HepG2 (cell line): ENCODE data around the gene CFAP100. TPM values are rescaled to one million over a fixed set of nuclear protein-coding genes. Genes with fewer than 3 reads are reported as not detected.

Source experiments
- CBX5 ChIP-seq: sonication (generic); formaldehyde crosslinking; IDR thresholded peaks from 2 replicates; pipeline ENCODE4 v1.4.0; 2020; ENCODE audit warnings: missing genetic modification reagents, borderline replicate concordance
- MLLT10 ChIP-seq: sonication (generic); formaldehyde crosslinking; IDR thresholded peaks from 2 replicates; pipeline ENCODE4 v1.4.0; 2020; ENCODE audit warnings: missing genetic modification reagents
- SKI ChIP-seq: fragments of 450-650 bp; IDR thresholded peaks from one replicate; pipeline ENCODE4 v1.6.1; 2018; ENCODE audit warnings: mild to moderate bottlenecking; ENCODE audit not compliant: partially characterized antibody
- SRSF9 ChIP-seq: fragments of 200-400 bp; formaldehyde crosslinking; IDR thresholded peaks from 2 replicates; pipeline ENCODE4 v1.6.1; 2018; ENCODE audit warnings: borderline replicate concordance, mild to moderate bottlenecking, low read depth, low read length; ENCODE audit not compliant: insufficient read depth, poor library complexity, severe bottlenecking
- TCF12 ChIP-seq, 2 experiments: fragments of 450-650 bp in 1 of 2; sonication (generic) in 1 of 2; formaldehyde crosslinking in 1 of 2; IDR thresholded peaks; 2 replicates each; pipeline versions ENCODE4 v1.6.1 to v1.8.0; 2017 to 2022; ENCODE audit warnings: antibody characterized with exemption in 1 of 2, mild to moderate bottlenecking in 1 of 2, missing genetic modification reagents in 1 of 2, moderate library complexity in 1 of 2
- THAP9 ChIP-seq: sonication (generic); formaldehyde crosslinking; IDR thresholded peaks from 2 replicates; pipeline ENCODE4; 2020; ENCODE audit warnings: missing genetic modification reagents, mild to moderate bottlenecking, borderline replicate concordance
- ZBTB26 ChIP-seq: IDR thresholded peaks from 2 replicates; pipeline ENCODE4 v1.6.1; 2016; ENCODE audit warnings: missing compliant biosample characterization, missing genetic modification reagents, borderline replicate concordance
- ZKSCAN8 ChIP-seq: IDR thresholded peaks from 2 replicates; pipeline ENCODE4 v1.6.1; 2016; ENCODE audit warnings: borderline replicate concordance, missing genetic modification reagents, missing compliant biosample characterization
- ZNF274 ChIP-seq: sonication (generic); formaldehyde crosslinking; IDR thresholded peaks from 2 replicates; pipeline ENCODE4 v1.5.1; 2020; ENCODE audit warnings: mild to moderate bottlenecking, missing genetic modification reagents
- ZNF562 ChIP-seq: sonication (generic); formaldehyde crosslinking; IDR thresholded peaks from 2 replicates; pipeline ENCODE4 v1.8.0; 2022; ENCODE audit warnings: missing genetic modification reagents, borderline replicate concordance
- ZNF629 ChIP-seq: sonication (generic); formaldehyde crosslinking; conservative IDR thresholded peaks from 2 replicates; pipeline ENCODE4 v1.5.0; 2020; ENCODE audit warnings: missing genetic modification reagents
- ZNF782 ChIP-seq: sonication (generic); formaldehyde crosslinking; IDR thresholded peaks from 2 replicates; pipeline ENCODE4 v1.4.0; 2020; ENCODE audit warnings: missing genetic modification reagents, mild to moderate bottlenecking, borderline replicate concordance
- polyA plus RNA-seq, 8 experiments: library from polyadenylated mRNA; depleted of rRNA in 3 of 8; stranded (reverse) in 7 of 8; unstranded in 1 of 8; fragments of >200 nt; fragmentation: Illumina TruSeq in 4 of 8; extraction: Trizol in 4 of 8; gene quantifications; 2 replicates each; pipeline versions ENCODE4 v1.2.1 to v1.2.3, GENCODE V29; 2011 to 2016; ENCODE audit warnings: low read depth in 4 of 8, missing spikeins in 1 of 8, mixed read lengths in 1 of 8; ENCODE audit not compliant: insufficient read depth in 1 of 8
- total RNA-seq, 5 experiments: library from RNA; depleted of rRNA; stranded (reverse); fragments of >200 nt; fragmentation: Illumina TruSeq; extraction: Trizol; gene quantifications; 2 replicates each; pipeline ENCODE4 v1.2.3, GENCODE V29; 2016; ENCODE audit warnings: low read depth in 1 of 5
- TF ChIP-seq, protein P1 (sequence below): sonication (generic); formaldehyde crosslinking; IDR thresholded peaks from 2 replicates; pipeline ENCODE4 v1.5.0; 2020; ENCODE audit warnings: mild to moderate bottlenecking, missing genetic modification reagents
- TF ChIP-seq, protein P2 (sequence below): sonication (generic); formaldehyde crosslinking; IDR thresholded peaks from 2 replicates; pipeline ENCODE4 v1.5.1; 2020; ENCODE audit warnings: mild to moderate bottlenecking, moderate library complexity, missing genetic modification reagents
- TF ChIP-seq, protein P3 (sequence below): sonication (generic); formaldehyde crosslinking; IDR thresholded peaks from 2 replicates; pipeline ENCODE4 v1.4.0; 2020; ENCODE audit warnings: missing genetic modification reagents
- TF ChIP-seq, protein P4 (sequence below): sonication (generic); formaldehyde crosslinking; IDR thresholded peaks from 2 replicates; pipeline ENCODE4 v1.8.0; 2022; ENCODE audit warnings: missing genetic modification reagents, mild to moderate bottlenecking, inconsistent platforms, borderline replicate concordance

The CFAP100 gene
- total and polyA plus RNA-seq, 2 of the 13 experiments (the other 11 are each of a cell fraction or from before 2014, with no cell fraction given), result 0.32 TPM; not detected in 1

GRCh38 chr3:126367316-126367805 is 27.3 kb upstream of the CFAP100 start (continued):
- no peak for TF ChIP-seq ZNF782 (CRISPR knock-in tag)
- TF ChIP-seq ZNF562 (CRISPR knock-in tag), result no peak
- no peak for TF ChIP-seq SKI
- TF ChIP-seq, protein P1, sequence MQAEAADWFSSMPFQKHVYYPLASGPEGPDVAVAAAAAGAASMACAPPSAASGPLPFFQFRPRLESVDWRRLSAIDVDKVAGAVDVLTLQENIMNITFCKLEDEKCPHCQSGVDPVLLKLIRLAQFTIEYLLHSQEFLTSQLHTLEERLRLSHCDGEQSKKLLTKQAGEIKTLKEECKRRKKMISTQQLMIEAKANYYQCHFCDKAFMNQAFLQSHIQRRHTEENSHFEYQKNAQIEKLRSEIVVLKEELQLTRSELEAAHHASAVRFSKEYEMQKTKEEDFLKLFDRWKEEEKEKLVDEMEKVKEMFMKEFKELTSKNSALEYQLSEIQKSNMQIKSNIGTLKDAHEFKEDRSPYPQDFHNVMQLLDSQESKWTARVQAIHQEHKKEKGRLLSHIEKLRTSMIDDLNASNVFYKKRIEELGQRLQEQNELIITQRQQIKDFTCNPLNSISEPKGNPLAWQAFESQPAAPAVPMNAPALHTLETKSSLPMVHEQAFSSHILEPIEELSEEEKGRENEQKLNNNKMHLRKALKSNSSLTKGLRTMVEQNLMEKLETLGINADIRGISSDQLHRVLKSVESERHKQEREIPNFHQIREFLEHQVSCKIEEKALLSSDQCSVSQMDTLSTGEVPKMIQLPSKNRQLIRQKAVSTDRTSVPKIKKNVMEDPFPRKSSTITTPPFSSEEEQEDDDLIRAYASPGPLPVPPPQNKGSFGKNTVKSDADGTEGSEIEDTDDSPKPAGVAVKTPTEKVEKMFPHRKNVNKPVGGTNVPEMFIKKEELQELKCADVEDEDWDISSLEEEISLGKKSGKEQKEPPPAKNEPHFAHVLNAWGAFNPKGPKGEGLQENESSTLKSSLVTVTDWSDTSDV, result no peak
- no peak for TF ChIP-seq ZKSCAN8 (CRISPR knock-in tag)
- no peak for TF ChIP-seq TCF12 (IDR thresholded peaks at IDR 0.05)
- no peak for TF ChIP-seq TCF12 (CRISPR knock-in tag; IDR thresholded peaks at IDR 0.05)
- no peak for TF ChIP-seq SRSF9
- TF ChIP-seq MLLT10, result no peak
- TF ChIP-seq THAP9 (CRISPR knock-in tag), result no peak
- TF ChIP-seq, protein P2, sequence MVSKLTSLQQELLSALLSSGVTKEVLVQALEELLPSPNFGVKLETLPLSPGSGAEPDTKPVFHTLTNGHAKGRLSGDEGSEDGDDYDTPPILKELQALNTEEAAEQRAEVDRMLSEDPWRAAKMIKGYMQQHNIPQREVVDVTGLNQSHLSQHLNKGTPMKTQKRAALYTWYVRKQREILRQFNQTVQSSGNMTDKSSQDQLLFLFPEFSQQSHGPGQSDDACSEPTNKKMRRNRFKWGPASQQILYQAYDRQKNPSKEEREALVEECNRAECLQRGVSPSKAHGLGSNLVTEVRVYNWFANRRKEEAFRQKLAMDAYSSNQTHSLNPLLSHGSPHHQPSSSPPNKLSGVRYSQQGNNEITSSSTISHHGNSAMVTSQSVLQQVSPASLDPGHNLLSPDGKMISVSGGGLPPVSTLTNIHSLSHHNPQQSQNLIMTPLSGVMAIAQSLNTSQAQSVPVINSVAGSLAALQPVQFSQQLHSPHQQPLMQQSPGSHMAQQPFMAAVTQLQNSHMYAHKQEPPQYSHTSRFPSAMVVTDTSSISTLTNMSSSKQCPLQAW (CRISPR knock-in tag), result peak; percentile 89
- TF ChIP-seq ZBTB26, result no peak
- no peak for TF ChIP-seq ZNF629
- TF ChIP-seq, protein P3, sequence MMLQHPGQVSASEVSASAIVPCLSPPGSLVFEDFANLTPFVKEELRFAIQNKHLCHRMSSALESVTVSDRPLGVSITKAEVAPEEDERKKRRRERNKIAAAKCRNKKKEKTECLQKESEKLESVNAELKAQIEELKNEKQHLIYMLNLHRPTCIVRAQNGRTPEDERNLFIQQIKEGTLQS (CRISPR knock-in tag), result 0 out of 2 replicates have a peak, but pooled peaks have one; percentile 15
- no peak for TF ChIP-seq ZNF274 (CRISPR knock-in tag)
- no peak for TF ChIP-seq CBX5
- TF ChIP-seq, protein P4, sequence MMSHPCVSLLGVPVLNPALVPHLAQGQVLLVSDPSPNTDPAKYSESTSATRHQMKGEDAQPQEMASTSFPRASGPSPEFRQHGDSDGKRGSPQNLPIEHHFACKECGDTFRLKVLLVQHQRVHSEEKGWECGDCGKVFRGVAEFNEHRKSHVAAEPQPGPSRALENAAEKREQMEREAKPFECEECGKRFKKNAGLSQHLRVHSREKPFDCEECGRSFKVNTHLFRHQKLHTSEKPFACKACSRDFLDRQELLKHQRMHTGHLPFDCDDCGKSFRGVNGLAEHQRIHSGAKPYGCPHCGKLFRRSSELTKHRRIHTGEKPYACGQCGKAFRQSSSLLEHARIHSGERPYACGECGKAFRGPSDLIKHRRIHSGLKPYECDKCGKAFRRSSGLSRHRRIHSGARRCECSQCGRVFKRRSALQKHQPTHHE (CRISPR knock-in tag), result no peak
